ENCODE data around the gene LIPK. TPM values are rescaled to one million over a fixed set of nuclear protein-coding genes. Genes with fewer than 3 reads are reported as not detected.
"Not testable (repeated sequence)": the region's sequence is repeated elsewhere in the genome, so short reads cannot be mapped to it uniquely, and the experiment has no call there.

LIPK gene
- polyA plus RNA-seq, 2 donors = 0.12 to 1.2 TPM

DNA sequence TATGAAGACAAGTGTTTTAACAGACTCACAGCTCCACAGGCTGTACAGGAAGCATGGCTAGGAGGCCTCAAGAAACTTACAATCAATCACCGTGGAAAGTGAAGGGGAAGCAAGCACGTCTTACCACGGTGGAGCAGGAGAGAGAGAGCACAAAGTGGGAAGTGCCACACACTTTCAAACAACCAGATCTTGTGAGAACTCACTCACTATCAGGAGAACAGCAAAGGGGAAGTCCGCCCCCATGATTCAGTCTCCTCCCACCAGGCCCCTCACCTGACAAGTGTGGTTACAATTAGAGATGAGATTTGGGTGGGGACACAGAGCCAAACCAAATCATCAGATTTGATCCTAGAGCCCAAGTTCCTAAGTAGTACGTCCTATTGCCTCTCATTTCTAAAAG, 35.9 kb downstream of the LIPK start:
- not testable (repeated sequence) for H3K9me3 ChIP-seq (ENCODE audit: control insufficient read depth in 2 of 2, insufficient read depth in 1 of 2, low read depth in 1 of 2, low read length in 1 of 2); H3K36me3 ChIP-seq (ENCODE audit: control insufficient read depth in 2 of 2, insufficient read depth in 2 of 2, low read length in 1 of 2); H3K4me3 ChIP-seq (ENCODE audit: low read depth in 1 of 2, low read length in 2 of 2); H3K4me1 ChIP-seq (ENCODE audit: control insufficient read depth in 2 of 2, insufficient read depth in 2 of 2, low read length in 1 of 2); H3K27ac ChIP-seq (ENCODE audit: low read depth in 2 of 2, low read length in 1 of 2); H3K27me3 ChIP-seq (ENCODE audit: control insufficient read depth in 1 of 2, insufficient read depth in 2 of 2, low read length in 2 of 2)
- 43 to 63% methylated on average over 5 of the region's 5 CpGs for WGBS, 2 donors

DNA sequence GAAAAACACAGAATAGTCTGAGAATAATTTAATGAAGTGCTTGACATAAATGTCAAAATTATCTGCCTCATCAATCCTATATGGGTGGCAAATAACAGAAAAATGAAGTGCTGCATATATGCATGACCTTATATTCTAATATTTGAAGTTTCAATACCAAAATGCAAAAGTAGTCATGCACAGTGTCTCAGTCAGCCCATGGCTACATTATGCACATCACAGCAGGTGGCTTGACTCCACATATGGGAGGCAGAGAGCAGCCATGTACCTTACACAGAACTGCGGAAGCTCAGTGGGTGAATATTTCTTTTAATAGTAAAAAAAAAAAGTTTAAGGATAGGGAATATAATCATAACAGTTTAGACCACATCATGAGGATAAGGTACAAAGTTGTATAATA, 36.4 kb downstream of the LIPK start:
- Histone ChIP-seq H3K27me3 (ENCODE audit: control insufficient read depth in 1 of 2, insufficient read depth in 2 of 2, low read length in 2 of 2) (no peaks in the 10 kb centered on the region), H3K27ac (ENCODE audit: low read depth in 2 of 2, low read length in 1 of 2) (no peak overlapping the region), H3K4me3 (ENCODE audit: low read depth in 1 of 2, low read length in 2 of 2) (no peak overlapping the region), H3K4me1 (ENCODE audit: control insufficient read depth in 2 of 2, insufficient read depth in 2 of 2, low read length in 1 of 2) (no peaks in the 10 kb centered on the region), H3K36me3 (ENCODE audit: control insufficient read depth in 2 of 2, insufficient read depth in 2 of 2, low read length in 1 of 2) (no peaks in the 10 kb centered on the region), H3K9me3 (ENCODE audit: control insufficient read depth in 2 of 2, insufficient read depth in 1 of 2, low read depth in 1 of 2, low read length in 1 of 2) (no peaks in the 10 kb centered on the region)
- WGBS, 2 donors = 89 to 91% methylated on average over 1 of the region's 1 CpG

DNA sequence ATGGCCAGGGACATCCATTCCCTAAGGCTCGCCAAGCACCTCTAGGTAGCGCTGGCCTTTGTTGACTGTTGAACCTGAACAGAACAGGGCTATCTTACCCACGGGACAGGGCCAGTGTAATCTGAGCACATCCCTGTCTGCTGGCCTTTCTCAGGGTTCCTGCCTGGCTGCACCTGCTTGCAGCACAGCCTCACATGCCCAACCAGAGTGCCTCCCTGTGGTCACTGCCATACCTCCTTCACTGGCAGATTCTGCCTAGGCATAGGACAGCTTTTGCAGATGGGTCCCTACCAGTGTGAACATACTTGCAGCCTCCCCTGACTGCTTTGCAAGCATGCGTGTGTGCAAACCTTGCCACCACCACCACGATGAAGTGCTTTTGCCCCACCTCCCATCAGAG, 38.0 kb downstream of the LIPK start:
- Histone ChIP-seq H3K27ac (ENCODE audit: low read depth in 2 of 2, low read length in 1 of 2) (no peak overlapping the region), H3K36me3 (ENCODE audit: control insufficient read depth in 2 of 2, insufficient read depth in 2 of 2, low read length in 1 of 2) (no peaks in the 10 kb centered on the region), H3K4me1 (ENCODE audit: control insufficient read depth in 2 of 2, insufficient read depth in 2 of 2, low read length in 1 of 2) (no peaks in the 10 kb centered on the region), H3K27me3 (ENCODE audit: control insufficient read depth in 1 of 2, insufficient read depth in 2 of 2, low read length in 2 of 2) (no peaks in the 10 kb centered on the region), H3K4me3 (ENCODE audit: low read depth in 1 of 2, low read length in 2 of 2) (no peak overlapping the region), H3K9me3 (ENCODE audit: control insufficient read depth in 2 of 2, insufficient read depth in 1 of 2, low read depth in 1 of 2, low read length in 1 of 2) (no peaks in the 10 kb centered on the region)
- 59 to 82% methylated on average over 5 of the region's 5 CpGs for WGBS, 2 donors

DNA sequence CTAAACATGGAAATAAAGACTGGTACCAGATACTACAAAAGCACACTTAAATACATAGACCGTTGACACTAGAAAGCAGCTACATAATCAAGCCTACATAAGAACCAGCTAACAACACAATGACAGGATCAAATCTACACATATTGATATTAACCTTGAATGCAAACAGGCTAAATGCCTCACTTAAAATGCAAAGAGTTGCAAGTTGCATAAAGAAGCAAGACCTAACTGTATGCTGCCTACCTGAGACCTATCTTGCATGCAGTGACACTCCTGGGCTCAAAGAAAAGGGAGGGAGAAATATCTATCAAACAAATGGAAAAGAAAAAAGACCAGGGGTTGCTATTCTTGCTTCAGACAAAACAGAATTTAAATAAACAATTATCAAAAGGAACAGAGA, 39.6 kb downstream of the LIPK start:
- no peak overlapping the region for H3K27ac ChIP-seq (ENCODE audit: low read depth in 2 of 2, low read length in 1 of 2)
- no peaks in the 10 kb centered on the region for H3K4me1 ChIP-seq (ENCODE audit: control insufficient read depth in 2 of 2, insufficient read depth in 2 of 2, low read length in 1 of 2)
- WGBS, 2 donors = 92 to 97% methylated on average over 1 of the region's 1 CpG
- no peaks in the 10 kb centered on the region for H3K9me3 ChIP-seq (ENCODE audit: control insufficient read depth in 2 of 2, insufficient read depth in 1 of 2, low read depth in 1 of 2, low read length in 1 of 2)
- no peaks in the 10 kb centered on the region for H3K36me3 ChIP-seq (ENCODE audit: control insufficient read depth in 2 of 2, insufficient read depth in 2 of 2, low read length in 1 of 2)
- H3K4me3 ChIP-seq (ENCODE audit: low read depth in 1 of 2, low read length in 2 of 2) = no peak overlapping the region
- H3K27me3 ChIP-seq (ENCODE audit: control insufficient read depth in 1 of 2, insufficient read depth in 2 of 2, low read length in 2 of 2) = no peaks in the 10 kb centered on the region

DNA sequence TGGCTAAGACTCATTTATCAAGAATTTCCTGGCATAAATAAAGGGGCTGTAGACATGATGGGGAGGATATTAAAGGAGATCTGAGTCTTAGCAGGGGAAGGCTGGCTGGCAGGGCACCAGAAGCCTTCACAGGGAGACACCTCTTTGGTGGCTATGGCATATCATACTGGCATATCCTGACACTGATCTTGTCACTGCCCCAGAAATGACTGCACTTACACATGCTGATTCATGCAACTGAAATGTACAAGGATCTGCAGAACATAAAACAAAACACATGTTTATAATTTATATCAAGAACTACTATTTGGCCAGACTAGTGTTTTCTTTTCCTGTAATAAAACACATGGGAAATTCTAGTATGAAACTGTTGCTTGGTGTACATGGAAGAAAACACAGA, 48.2 kb downstream of the LIPK start:
- Histone ChIP-seq H3K36me3 (ENCODE audit: control insufficient read depth in 2 of 2, insufficient read depth in 2 of 2, low read length in 1 of 2) (no peaks in the 10 kb centered on the region), H3K27ac (ENCODE audit: low read depth in 2 of 2, low read length in 1 of 2) (no peak overlapping the region), H3K27me3 (ENCODE audit: control insufficient read depth in 1 of 2, insufficient read depth in 2 of 2, low read length in 2 of 2) (no peaks in the 10 kb centered on the region), H3K4me3 (ENCODE audit: low read depth in 1 of 2, low read length in 2 of 2) (no peak overlapping the region), H3K9me3 (ENCODE audit: control insufficient read depth in 2 of 2, insufficient read depth in 1 of 2, low read depth in 1 of 2, low read length in 1 of 2) (no peaks in the 10 kb centered on the region), H3K4me1 (ENCODE audit: control insufficient read depth in 2 of 2, insufficient read depth in 2 of 2, low read length in 1 of 2) (peaks cover 0 to 2% of the 10 kb centered on the region in 2 donors)

DNA sequence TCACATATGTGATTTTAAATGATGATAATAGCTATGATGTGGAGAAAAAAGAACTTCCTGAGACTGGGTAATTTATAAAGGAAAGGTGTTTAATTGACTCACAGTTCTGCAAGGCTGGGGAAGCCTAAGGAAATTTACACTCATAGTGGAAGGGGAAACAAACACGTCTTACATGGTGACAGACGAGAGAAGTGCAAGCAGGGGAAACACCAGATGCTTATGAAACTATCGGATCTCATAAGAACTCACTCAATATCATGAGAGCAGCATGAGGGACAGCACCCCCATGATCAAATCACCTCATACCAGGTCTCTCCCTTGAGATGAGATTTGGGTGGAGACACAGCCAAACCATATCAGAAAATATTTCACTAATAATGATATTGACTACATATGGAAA, 49.7 kb downstream of the LIPK start:
- Histone ChIP-seq H3K27ac (ENCODE audit: low read depth in 2 of 2, low read length in 1 of 2) (no peak overlapping the region), H3K4me1 (ENCODE audit: control insufficient read depth in 2 of 2, insufficient read depth in 2 of 2, low read length in 1 of 2) (peaks cover 0 to 2% of the 10 kb centered on the region in 2 donors)
- 60 to 70% methylated on average over 3 of the region's 3 CpGs for WGBS, 2 donors

DNA sequence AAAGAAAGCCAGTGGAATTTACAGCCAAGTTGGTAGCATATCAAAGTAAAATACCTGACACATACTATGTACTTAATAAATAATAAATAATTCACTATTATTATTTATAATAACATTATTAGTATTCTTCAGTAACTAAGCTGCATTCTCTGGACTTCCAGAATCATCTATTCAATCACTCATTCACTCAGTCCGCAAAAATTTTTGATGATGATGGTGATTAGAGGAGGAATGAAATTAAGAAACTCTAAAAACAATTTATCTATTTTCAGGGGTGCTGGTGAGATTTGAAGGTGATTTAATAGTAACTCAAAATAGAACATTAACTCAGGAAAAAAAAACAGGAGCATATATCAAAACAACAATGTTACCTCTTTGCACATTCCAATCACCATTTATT, 50.6 kb downstream of the LIPK start:
- H3K4me1 ChIP-seq (ENCODE audit: control insufficient read depth in 2 of 2, insufficient read depth in 2 of 2, low read length in 1 of 2) = peaks cover 0 to 2% of the 10 kb centered on the region in 2 donors
- no peak overlapping the region for H3K27ac ChIP-seq (ENCODE audit: low read depth in 2 of 2, low read length in 1 of 2)
- H3K27me3 ChIP-seq (ENCODE audit: control insufficient read depth in 1 of 2, insufficient read depth in 2 of 2, low read length in 2 of 2) = no peaks in the 10 kb centered on the region
- no peaks in the 10 kb centered on the region for H3K36me3 ChIP-seq (ENCODE audit: control insufficient read depth in 2 of 2, insufficient read depth in 2 of 2, low read length in 1 of 2)
- H3K4me3 ChIP-seq (ENCODE audit: low read depth in 1 of 2, low read length in 2 of 2) = no peak overlapping the region
- no peaks in the 10 kb centered on the region for H3K9me3 ChIP-seq (ENCODE audit: control insufficient read depth in 2 of 2, insufficient read depth in 1 of 2, low read depth in 1 of 2, low read length in 1 of 2)
- WGBS, 2 donors = 0% methylated on average over 1 of the region's 1 CpG

More for the DNA sequence above, 49.7 kb downstream of the LIPK start:
- no peaks in the 10 kb centered on the region for H3K9me3 ChIP-seq (ENCODE audit: control insufficient read depth in 2 of 2, insufficient read depth in 1 of 2, low read depth in 1 of 2, low read length in 1 of 2)
- no peaks in the 10 kb centered on the region for H3K27me3 ChIP-seq (ENCODE audit: control insufficient read depth in 1 of 2, insufficient read depth in 2 of 2, low read length in 2 of 2)
- no peaks in the 10 kb centered on the region for H3K36me3 ChIP-seq (ENCODE audit: control insufficient read depth in 2 of 2, insufficient read depth in 2 of 2, low read length in 1 of 2)
- no peak overlapping the region for H3K4me3 ChIP-seq (ENCODE audit: low read depth in 1 of 2, low read length in 2 of 2)

DNA sequence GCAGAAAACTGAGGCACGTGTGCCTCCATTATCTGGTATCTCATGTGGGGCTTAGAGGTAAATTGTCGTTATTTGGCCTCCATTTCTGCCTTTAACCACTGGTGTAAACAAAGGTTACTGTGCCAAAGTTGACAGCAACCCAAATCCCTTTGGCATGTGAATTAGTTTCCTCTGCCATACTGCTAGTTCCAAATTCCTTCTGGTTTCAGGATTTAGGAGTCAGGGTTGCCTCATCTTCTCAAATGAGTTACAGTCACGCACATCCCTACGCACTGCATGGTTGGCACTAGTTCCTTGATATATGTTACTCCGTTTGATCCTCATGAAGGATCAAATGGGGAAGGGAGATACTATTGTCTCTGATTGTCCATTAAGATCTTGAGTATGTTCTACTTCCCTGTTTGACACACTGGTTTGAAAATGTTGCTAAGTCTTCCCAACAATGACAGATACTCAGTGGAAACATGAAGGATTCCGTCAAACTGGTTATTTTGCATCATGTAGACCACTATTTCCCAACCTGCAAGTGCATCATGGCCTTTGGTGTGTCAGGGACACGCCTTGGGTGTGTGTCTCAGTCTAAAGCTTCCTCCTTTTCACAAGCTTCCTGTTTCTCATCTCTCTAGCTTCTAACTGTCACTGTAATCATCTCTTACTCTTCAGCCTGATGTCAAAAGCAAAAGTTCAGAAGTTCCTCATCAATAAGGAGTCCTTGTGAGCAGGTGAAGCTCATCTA, 53.5 kb downstream of the LIPK start, which contains the start of gene LIPN:
LIPN (plus strand) TSS at position 655 of the 736 bp plus-strand sequence. CDS start 1,386 bp downstream, outside the sequence.
- Histone ChIP-seq H3K27me3 (ENCODE audit: control insufficient read depth in 1 of 2, insufficient read depth in 2 of 2, low read length in 2 of 2) (no peaks in the 10 kb centered on the region), H3K27ac (ENCODE audit: low read depth in 2 of 2, low read length in 1 of 2) (peak within 1 kb of the TSS in 1 of 2 donors; percentile 47), H3K36me3 (ENCODE audit: control insufficient read depth in 2 of 2, insufficient read depth in 2 of 2, low read length in 1 of 2) (no peaks in the 10 kb centered on the region), H3K4me3 (ENCODE audit: low read depth in 1 of 2, low read length in 2 of 2) (no peak within 1 kb of the TSS), H3K9me3 (ENCODE audit: control insufficient read depth in 2 of 2, insufficient read depth in 1 of 2, low read depth in 1 of 2, low read length in 1 of 2) (no peaks in the 10 kb centered on the region), H3K4me1 (ENCODE audit: control insufficient read depth in 2 of 2, insufficient read depth in 2 of 2, low read length in 1 of 2) (peaks cover 0 to 2% of the 10 kb centered on the region in 2 donors)
- WGBS, 2 donors = 71 to 76% methylated on average over 7 of the region's 7 CpGs

DNA sequence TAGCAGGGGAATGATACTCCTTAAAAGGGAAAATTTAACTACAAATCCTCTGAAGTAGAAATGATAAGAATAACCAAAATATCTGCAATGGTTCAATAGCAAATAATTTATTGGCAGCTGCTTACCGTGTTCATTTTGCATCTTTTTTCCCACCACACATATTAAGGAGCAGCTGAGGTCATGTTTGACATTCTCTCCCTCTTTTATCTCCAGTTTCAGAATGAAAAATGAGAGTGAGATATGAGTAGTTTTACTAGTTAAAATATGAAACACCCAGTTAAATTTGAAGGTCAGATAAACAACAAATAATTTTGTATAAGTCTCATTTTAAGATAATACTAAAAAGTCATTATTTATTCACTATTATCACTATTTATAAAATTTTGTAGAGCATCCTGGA, 56.9 kb downstream of the LIPK start:
- 58 to 62% methylated on average over 1 of the region's 1 CpG for WGBS, 2 donors
- Histone ChIP-seq H3K4me3 (ENCODE audit: low read depth in 1 of 2, low read length in 2 of 2) (no peak overlapping the region), H3K27me3 (ENCODE audit: control insufficient read depth in 1 of 2, insufficient read depth in 2 of 2, low read length in 2 of 2) (no peaks in the 10 kb centered on the region)

DNA sequence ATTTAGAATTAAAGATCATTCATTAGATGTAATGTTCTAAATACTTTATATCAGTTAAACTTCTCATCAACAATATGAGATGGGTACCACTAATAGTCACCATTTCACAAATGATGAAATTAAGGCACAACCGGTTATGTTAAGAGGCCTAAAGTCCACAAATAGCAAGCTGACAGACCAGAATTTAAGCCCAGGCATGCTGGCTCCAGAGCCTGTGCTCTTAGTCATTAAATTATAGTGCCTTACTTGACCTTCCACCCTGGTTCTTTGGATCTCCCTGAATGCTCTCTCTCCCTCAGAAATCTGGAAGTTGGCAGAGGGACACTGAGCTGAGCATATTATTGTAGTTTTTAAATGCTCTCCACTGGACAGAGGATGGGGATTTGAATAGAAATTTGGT, 57.4 kb downstream of the LIPK start:
- no peak overlapping the region for H3K27ac ChIP-seq (ENCODE audit: low read depth in 2 of 2, low read length in 1 of 2)
- 66 to 68% methylated on average over 1 of the region's 1 CpG for WGBS, 2 donors
- peaks cover 0 to 2% of the 10 kb centered on the region in 2 donors for H3K4me1 ChIP-seq (ENCODE audit: control insufficient read depth in 2 of 2, insufficient read depth in 2 of 2, low read length in 1 of 2)
- H3K4me3 ChIP-seq (ENCODE audit: low read depth in 1 of 2, low read length in 2 of 2) = no peak overlapping the region
- no peaks in the 10 kb centered on the region for H3K27me3 ChIP-seq (ENCODE audit: control insufficient read depth in 1 of 2, insufficient read depth in 2 of 2, low read length in 2 of 2)
- no peaks in the 10 kb centered on the region for H3K9me3 ChIP-seq (ENCODE audit: control insufficient read depth in 2 of 2, insufficient read depth in 1 of 2, low read depth in 1 of 2, low read length in 1 of 2)
- H3K36me3 ChIP-seq (ENCODE audit: control insufficient read depth in 2 of 2, insufficient read depth in 2 of 2, low read length in 1 of 2) = no peaks in the 10 kb centered on the region

More for the DNA sequence above, 56.9 kb downstream of the LIPK start:
- Histone ChIP-seq H3K27ac (ENCODE audit: low read depth in 2 of 2, low read length in 1 of 2) (no peak overlapping the region), H3K4me1 (ENCODE audit: control insufficient read depth in 2 of 2, insufficient read depth in 2 of 2, low read length in 1 of 2) (peaks cover 0 to 2% of the 10 kb centered on the region in 2 donors), H3K9me3 (ENCODE audit: control insufficient read depth in 2 of 2, insufficient read depth in 1 of 2, low read depth in 1 of 2, low read length in 1 of 2) (no peaks in the 10 kb centered on the region), H3K36me3 (ENCODE audit: control insufficient read depth in 2 of 2, insufficient read depth in 2 of 2, low read length in 1 of 2) (no peaks in the 10 kb centered on the region)
